HG03175 (cell line): ENCODE results near the gene ATP9A.

Experiments used
- ATAC-seq: cut with Tn5 transposase; IDR thresholded peaks from one replicate; pipeline ENCODE4 v1.9.1; 2021; ENCODE audit warnings: mild to moderate bottlenecking, moderate library complexity; ENCODE audit not compliant: unreplicated experiment

Gene ATP9A

DNA sequence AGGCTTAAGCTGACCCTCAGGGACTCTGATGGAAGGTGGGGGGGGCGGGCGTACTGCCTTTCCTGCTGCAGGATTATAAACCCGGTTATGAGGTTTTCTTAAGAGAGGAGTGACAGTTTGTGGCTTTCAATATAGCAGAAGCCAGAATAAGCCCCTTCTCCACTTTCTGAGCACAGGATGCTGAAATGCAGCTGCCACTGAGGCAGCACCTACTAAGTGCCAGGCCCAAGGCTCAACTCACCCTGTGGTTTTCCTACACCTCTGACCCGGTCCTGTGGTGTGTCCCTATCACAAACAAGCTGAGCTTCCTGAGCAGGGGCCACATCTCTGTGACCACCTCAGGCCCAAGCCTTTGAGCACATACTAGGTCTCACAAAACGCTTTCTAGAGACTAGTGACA, 166.1 kb downstream of the ATP9A start:
- ATAC-seq = no peak

DNA sequence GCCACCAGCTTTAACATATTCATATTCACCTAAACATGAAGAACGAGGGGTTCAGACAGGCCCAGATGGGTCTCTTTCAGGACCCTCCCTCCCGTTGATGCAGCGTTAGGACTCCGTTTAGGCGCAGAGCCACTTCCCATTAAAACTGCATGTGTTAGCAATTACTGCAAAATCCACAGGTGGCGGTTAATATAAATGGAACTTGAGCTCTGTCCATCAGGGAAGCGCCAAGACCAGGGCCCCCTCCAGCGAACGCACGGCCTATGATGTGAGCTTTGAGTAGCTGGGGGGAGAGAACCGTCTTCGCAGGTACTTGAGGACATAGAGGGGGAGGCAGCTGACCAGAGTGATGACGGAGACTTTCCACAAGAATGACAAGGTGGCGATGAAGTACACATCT, 167.2 kb downstream of the ATP9A start:
- ATAC-seq = no peak

DNA sequence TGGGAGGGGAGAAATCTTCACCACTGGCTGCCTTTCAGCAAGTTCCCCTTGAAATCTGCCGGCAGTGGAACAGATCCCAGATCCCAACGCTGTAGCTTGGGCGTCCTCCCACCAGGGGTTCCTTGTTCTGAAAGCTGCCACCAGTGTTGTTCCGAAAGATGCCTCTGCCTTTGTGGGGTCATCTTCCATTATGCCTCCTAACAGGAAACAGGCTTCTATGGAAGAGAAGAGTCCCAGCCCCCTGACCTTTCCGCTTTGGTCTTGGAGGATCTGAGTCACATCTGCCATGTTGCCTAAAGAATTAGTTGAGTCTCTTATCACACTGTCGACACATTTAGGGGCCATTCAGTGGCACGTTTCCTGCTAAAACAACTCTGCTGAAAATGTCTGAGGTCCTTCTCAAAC, 168.2 kb downstream of the ATP9A start:
- ATAC-seq = no peak

DNA sequence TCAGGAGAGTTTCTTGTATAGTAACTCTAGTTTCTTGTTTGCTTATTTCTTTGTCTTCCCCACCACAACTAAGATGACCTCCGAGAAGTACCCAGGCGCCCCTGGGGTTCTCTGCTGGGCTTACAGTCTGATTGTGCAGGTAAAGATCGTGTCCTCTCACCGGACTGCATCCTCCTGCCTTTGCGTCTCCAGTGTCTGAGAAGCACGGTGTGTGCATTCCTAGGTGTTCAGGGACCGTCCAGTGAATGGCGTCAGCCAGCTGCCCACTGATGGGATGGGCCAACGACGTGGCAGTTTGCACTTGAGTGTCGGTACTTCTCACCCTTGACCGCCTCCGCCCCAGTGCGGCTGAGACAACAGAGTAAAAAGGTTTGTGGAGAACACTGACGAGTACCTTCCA, 169.6 kb downstream of the ATP9A start:
- no peak for ATAC-seq

DNA sequence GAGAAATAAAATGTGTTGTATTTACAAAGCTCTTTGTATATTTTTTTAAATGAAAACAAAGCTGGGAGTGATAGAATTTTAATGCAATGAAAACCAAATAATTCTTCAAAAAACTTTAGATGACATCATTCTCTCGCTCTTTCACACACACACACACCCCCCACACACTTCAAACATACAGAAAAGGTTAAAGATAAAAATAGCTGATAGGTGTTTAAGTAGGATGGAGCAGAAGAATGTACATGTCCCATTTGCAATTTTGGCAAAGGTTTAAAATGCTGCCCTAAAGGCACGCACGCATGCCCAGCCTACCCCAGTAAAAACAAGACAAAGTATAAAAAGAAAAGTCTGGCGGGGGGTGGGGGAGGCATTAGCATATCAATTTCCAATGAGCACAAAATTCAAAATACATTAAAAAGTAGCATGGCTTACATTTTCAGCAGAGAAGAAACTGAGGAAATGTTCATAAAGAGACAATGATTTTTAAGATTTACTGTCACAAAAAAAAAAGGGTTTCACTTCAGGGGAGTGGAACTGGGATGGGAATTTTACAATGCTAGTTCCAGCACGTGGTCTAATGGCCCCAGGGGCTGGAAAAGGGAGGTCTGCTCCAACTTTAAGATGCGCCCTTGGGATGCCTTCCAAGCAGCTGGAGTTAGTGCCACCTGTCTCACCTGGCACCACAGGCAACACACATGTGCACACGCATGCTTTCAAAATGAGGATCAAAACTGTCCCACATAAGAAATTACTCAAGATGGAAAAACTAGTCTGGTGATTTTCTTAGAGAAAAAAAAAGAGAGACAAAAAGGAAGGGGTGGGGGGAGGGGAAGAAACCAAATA, 170.6 kb downstream of the ATP9A start:
- ATAC-seq = no peak

DNA sequence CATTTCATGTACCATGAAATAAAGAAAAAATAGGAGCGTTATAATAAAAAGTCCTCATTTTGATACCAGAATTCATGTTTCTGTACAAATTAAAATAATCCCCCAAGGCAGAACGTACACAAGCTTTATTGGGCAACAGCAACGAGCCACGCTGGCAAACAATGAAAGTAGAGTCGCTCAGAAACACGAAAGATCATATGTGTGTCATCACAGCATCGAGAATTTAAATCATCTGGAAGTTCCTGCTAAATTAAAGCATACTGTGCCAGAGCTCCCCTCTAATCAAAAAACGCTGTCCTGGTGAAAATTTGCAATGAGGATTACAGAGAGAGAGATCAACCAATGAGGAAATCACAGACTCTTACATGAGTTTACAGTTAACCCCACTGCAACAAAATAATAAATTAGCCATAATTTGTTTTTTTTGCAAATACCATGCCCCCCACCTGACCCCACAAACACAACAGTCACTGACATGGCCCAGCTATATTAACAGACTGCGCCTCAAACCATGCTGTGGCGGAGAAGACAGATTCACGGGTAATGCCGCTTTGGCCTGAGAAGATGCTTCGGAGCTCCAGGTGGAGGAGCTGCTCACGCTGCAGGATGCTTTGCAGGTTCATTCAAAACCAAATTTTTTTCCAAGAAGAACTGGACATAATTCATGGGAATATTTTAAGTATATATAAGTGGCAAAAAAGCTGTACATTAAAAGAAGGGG, 171.4 kb downstream of the ATP9A start:
- ATAC-seq = no peak

DNA sequence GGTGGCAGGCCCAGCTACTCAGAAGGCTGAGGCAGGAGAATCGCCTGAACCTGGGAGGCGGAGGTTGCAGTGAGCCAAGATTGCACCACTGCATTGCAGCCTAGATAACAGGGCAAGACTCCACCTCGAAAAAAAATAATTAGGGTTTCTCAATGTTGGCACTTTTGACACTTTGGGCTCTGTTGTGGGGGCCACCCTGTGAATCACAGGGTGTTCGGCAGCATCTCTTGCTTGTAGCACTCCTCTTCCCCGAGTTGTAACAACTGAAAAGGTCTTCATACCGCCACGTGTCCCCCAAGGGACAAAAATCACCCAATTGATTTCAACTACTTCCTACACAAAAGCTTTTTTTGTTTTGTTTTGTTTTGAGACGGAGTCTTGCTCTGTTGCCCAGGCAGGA, 172.4 kb downstream of the ATP9A start:
- ATAC-seq = no peak

DNA sequence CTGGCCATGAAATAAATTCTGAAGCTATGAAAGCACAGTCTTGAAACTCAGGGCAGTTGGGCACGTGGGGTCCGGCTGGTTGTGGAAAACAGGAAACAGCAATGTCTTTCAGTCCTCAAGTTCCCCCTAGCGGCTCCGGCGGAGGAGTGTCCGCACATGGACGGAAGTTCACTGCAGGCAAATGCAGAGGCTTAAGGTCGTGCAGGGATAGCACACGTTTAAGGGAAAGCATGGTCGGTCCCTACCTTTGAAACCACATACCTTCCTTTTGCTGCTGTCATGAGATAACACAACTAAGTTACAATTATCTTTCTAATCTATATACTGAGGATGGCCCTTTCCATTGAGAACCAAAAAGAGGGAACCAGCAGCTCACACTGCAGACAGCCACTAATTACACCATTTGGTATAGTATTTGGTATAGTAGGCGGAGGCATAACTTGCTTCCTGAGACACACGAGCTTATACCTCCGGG, 173.1 kb downstream of the ATP9A start:
- peak; percentile 94 for ATAC-seq

DNA sequence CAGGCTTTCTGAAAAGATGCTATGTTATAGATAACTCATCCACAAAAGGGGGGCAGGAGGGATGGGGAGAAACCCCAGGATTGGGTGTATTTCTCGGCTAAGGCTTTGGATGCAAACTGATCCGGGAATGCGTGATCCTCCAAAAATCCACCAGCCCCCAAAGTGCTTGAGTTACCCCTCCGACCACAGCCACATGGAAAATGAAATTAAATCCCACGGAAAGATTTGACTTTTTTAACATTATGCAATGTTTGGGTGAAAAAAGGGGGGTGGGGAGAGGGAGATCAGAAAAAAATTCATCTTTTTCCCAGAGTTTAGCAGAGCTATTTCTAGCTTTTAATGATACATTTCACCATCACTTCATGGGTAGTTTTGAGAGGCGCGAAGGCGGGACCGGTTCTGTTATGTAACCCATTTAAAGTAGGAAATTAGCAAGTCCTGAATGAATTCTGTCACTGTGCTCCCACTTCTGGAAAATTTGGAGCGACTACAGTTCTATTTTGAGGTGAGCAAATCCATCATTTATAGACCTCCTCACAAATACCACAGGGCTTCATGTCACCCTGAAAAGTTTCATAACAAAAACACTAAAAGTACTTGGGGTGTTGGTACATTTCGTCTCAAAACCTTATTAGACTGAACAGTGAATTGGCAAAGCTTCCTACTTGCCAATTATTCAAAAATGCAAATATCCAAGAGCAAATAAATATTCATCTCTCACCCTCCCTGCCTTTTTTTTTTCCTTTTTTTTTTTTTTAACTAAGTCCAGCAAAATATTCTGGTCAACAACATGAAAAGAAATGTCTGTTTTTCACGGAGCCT, 173.7 kb downstream of the ATP9A start:
- ATAC-seq = no peak

DNA sequence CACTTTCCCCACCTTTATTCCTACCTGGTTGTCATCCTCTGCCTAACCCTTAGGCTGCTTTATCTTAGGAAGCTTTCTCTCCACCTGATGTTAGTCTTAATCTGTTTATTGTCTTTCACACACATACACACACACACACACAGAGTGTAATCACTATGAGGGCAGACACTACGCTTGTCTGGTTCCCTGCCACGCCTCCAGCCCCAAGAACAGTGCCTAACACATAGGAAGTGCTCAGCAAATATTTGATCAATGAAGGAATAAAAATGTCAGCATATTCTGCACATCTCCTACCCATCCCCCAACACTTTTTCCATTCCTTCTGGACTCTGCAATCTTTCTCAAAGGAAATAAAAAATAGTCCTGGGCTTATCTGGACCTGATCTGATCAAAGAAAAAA, 174.6 kb downstream of the ATP9A start:
- no peak for ATAC-seq

DNA sequence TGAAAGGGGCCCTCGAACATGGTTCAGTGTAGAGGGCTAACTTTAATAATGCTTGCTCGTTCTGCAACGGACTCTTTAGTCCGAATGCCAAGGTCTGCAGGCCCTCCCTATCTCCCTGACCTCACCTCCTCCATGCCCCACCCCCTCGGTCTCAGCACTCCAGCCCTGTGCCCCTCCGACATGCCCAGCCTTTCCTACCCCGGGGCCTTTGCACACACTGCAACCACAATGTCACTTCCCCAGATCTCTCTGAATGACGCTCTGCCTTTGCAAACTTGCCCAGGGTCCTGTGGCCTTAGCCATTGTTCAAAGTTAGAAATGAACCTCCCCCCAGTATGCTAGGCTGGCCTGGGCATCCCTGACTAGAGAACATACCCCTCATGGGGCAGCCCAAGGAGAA, 175.6 kb downstream of the ATP9A start:
- ATAC-seq = no peak

DNA sequence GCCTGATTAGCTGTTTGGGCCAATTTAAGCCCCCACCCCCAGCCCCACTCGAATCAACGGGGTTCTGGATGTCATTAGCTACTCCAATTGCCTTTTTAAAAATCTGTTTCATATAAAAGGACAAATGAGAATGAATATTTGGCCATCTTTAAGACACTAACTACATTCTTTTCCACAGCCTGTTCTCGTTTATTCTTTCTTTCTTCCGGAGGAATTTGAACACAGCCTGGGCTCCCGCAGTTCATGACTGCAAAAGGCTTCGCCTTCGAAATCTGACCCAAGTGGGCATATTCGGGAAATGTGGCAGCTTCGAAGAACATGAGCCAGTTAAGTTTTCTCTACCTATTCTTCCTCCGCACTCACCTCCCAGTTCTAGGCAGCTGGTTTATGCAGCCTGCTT, 176.3 kb downstream of the ATP9A start:
- ATAC-seq = no peak

DNA sequence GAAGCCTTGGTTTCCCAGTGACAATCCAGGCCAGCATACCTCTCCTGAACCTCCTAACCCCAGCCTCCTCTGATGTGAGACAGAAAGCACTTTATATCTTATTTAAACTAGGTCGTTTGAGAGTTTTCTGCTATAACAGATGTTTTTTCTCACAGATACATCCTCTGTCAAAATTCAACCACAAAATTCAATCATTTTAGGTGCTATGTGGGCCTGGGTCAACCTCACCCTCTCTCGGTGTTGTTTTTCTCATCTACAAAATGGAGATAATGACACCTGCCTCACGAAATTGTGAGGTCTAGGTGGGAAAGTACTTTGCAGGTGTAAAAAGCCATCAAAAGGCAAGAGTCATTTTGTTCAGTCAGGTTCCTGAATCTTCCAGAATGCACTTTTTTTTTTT, 179.4 kb downstream of the ATP9A start:
- ATAC-seq = no peak

DNA sequence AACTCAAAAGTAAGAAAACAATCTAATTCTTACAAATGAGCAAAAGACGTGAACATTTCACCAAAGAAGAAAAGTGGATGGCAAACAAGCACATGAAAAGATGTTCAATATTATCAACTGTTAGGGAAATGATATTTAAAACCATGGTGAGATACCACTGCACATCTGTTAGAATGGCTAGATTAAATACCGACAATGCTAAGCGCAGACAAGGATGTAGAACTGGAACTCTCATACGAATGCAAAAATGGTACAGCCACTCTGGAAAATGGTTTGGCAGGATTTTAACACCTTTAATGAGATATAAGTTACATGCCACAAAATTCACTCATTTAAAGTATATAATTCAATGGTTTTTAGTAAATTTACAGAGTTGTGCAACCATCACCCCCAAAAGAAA, 181.0 kb downstream of the ATP9A start:
- ATAC-seq = no peak

DNA sequence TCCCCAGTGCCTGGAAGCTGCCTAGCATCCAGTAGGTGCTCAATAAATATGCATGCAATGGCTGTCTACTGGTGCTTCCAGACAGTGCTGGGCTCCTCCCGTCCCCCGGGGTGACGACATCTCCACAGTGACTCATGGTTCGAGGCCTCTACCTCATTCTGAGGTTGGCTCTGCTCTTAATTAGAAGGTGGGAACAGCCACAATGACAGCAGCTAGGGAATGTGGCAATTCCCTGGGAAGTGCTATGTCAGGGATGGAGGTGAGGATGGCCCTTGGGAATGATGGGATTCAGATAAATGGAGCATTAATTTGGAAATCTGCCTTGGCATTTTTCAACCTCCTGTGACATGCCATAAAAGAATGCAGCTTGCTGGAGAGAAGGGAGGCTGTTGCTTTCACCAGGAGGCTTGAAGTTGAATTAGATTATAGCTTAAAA, 182.2 kb downstream of the ATP9A start:
- ATAC-seq = no peak

DNA sequence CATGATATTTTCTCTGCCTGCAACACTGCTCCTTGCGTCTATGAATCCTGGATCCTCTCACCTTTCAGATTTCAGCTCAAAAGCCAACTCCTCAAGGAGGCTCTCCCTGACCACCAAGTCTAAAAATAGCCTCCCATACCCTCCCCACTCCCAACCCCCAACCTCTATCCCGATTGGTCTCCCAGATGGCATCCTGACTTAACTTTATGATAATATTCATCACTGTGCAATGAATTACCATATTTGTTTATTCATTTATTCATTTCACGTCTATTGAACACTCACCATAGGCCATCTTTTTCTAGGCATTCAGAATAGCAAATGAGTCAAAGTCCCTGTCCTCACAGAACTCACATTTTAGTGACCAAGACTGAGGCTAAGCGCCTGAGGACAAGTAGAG, 183.0 kb downstream of the ATP9A start:
- no peak for ATAC-seq

DNA sequence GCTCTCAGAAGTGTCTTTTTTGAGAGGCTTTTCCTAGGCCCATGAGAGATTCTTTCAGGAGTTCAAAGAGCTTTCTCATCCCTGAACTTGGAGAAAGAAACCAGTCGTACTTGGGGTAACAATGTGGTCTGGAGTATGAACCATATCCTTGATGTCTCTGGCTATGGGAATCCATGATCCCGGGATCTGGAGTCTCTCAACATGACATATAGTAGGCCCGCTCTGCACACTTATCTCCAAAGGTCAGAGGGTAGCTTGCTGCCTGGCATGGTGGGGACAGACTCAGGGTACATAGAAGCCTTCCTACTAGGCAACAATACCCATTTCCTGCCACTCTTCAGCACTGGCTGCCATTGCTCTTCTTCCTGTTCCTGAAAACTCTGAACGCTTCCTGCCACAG, 183.5 kb downstream of the ATP9A start:
- ATAC-seq = no peak

DNA sequence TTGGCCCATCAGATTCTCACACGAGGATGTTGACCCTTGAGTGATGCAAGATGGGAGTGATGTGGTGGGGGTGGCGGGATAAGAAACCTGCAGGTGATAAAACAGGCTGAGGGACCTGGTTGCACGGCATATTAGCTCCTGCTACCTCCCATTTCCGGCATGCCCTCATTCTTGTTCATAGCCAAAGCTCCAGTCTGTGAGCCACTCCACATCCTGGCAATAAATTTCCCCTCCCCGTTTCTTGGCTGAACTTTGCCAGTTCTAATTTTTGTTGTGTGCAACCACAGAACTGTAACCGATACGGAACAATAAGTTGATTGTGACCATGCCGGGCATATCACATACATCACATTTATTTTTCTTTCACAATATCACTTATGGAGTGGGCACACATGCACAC, 184.1 kb downstream of the ATP9A start:
- ATAC-seq = no peak

DNA sequence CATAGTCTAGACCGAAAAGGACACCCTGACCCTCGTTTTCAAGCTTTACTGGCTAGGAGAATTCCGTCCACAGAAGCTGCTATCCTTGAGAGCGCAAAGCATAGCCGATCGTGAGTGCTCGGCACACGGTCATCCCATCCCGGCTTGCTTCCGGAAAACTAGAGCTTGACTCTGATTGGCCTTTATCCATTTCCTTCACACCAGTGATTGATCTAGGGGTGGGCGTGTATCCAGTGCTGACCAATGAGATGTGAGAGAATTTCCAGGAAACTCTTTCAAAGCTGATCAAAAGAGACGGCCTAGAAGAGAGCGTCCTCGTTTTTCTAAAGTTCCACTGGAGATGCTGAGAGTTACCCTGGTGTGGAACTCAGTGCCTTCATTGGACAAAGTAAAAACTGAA, 184.7 kb downstream of the ATP9A start:
- ATAC-seq = no peak

DNA sequence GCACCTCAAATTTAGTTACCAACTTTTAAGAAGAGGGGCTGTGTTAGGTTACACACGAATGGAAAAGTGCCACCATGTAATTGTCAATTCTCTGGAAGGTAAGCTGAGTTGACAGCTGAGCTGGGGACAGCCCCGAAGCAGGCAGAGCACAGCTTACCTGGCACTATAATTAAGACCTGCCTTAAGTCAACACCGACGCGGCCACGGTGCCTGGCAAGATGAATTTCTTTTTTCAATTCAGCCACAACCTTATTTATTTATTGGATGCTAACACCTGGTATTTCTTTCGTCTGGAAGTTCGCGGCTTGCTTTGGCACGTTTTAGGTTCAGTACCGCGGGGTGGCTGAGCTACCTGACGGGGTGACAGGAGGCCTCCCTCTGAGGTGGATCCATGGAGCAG, 185.1 kb downstream of the ATP9A start:
- ATAC-seq = no peak

DNA sequence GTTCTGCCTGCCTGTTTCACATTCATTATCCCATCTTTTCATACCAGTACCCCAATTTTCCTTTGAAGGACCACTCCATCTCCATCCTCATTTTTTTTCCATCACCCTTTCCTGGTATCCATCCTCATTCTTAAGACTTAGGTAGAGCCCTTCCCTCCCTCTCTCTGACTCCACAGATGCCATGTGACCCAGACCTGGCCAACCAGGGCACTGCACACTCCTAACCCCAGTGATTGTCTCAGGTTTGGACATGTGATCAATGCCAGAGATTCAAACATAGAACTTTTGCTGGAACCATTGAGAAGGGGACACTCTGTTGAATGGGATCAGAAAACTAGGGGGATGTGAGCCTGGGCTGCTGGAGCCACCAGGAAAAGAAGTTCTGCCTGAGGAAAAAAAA, 186.6 kb downstream of the ATP9A start:
- no peak for ATAC-seq
